GM23338 (cell line): ENCODE data around the gene CACNA2D3. TPM values are rescaled to one million over a fixed set of nuclear protein-coding genes. Genes with fewer than 3 reads are reported as not detected.

Experiments used
- ATAC-seq: fragments of 200-7000 bp; cut with Tn5 transposase; 3 replicates; pipeline ENCODE4 v1.9.1; 2020
- DNase-seq: peaks from one replicate; pipeline ENCODE4 v3.0.0-alpha.2; 2015; ENCODE audit warnings: low spot score
- H2AFZ ChIP-seq: fragments of 200-600 bp; sonication (generic); 2 replicates; pipeline ENCODE4 v1.8.0; 2016; ENCODE audit warnings: antibody characterized with exemption, mild to moderate bottlenecking, moderate library complexity
- H3F3A ChIP-seq: fragments of 200-600 bp; sonication (generic); replicated peaks from 2 replicates; pipeline ENCODE4 v1.8.0; 2017; ENCODE audit warnings: antibody characterized with exemption, mixed run types, low read depth
- H3K27ac ChIP-seq: fragments of 200-600 bp; sonication (generic); 2 replicates; pipeline ENCODE4 v1.6.1; 2016; ENCODE audit warnings: low read depth
- H3K27me3 ChIP-seq: fragments of 200-600 bp; sonication (generic); 2 replicates; pipeline ENCODE4 v1.8.0; 2016; ENCODE audit warnings: mild to moderate bottlenecking, mixed run types, moderate library complexity; ENCODE audit not compliant: insufficient read depth
- H3K36me3 ChIP-seq: fragments of 200-600 bp; sonication (generic); 2 replicates; pipeline ENCODE4 v1.8.0; 2016; ENCODE audit warnings: mild to moderate bottlenecking; ENCODE audit not compliant: insufficient read depth
- H3K4me1 ChIP-seq: fragments of 200-600 bp; sonication (generic); 2 replicates; pipeline ENCODE4 v1.8.0; 2016; ENCODE audit warnings: mild to moderate bottlenecking, moderate library complexity; ENCODE audit not compliant: insufficient read depth
- H3K4me2 ChIP-seq: fragments of 200-600 bp; sonication (generic); 2 replicates; pipeline ENCODE4 v1.7.1; 2017; ENCODE audit warnings: mixed run types
- H3K4me3 ChIP-seq: fragments of 200-600 bp; sonication (generic); 2 replicates; pipeline ENCODE4 v1.6.1; 2016; ENCODE audit warnings: mixed run types
- H3K79me2 ChIP-seq: fragments of 200-600 bp; sonication (generic); replicated peaks from 2 replicates; pipeline ENCODE4 v1.8.0; 2017; ENCODE audit warnings: mild to moderate bottlenecking; ENCODE audit not compliant: insufficient read depth
- H3K9me2 ChIP-seq: fragments of 200-600 bp; sonication (generic); 2 replicates; pipeline ENCODE4 v1.8.0; 2017; ENCODE audit not compliant: insufficient read depth
- H4K20me1 ChIP-seq: fragments of 200-600 bp; sonication (generic); replicated peaks from 2 replicates; pipeline ENCODE4 v1.8.0; 2017; ENCODE audit warnings: mild to moderate bottlenecking; ENCODE audit not compliant: insufficient read depth
- H3K27ac Mint-ChIP-seq: 2 replicates; pipeline ENCODE4 v1.8.0; 2020; ENCODE audit warnings: inconsistent platforms, mild to moderate bottlenecking, moderate library complexity, mixed read lengths
- H3K27me3 Mint-ChIP-seq: 3 replicates; pipeline ENCODE4 v1.8.0; 2022; ENCODE audit warnings: low read depth, mild to moderate bottlenecking, moderate library complexity, mixed read lengths, inconsistent platforms; ENCODE audit not compliant: insufficient read depth, poor library complexity
- H3K36me3 Mint-ChIP-seq: 3 replicates; pipeline ENCODE4 v1.8.0; 2021; ENCODE audit warnings: low read depth, mild to moderate bottlenecking, inconsistent platforms, moderate library complexity, mixed read lengths
- H3K4me1 Mint-ChIP-seq: 3 replicates; pipeline ENCODE4 v1.8.0; 2020; ENCODE audit warnings: mild to moderate bottlenecking, inconsistent platforms, mixed read lengths
- H3K4me3 Mint-ChIP-seq: 3 replicates; pipeline ENCODE4 v1.8.0; 2021; ENCODE audit warnings: moderate library complexity, mild to moderate bottlenecking, inconsistent platforms, mixed read lengths
- H3K9me3 Mint-ChIP-seq: 3 replicates; pipeline ENCODE4 v1.8.0; 2020; ENCODE audit warnings: moderate library complexity, mild to moderate bottlenecking, inconsistent platforms, mixed read lengths
- CTCF ChIP-seq, 2 experiments: fragments of 200-600 bp in 1 of 2; sonication (generic) in 1 of 2; conservative IDR thresholded peaks; 2 replicates each; pipeline versions ENCODE4 v1.5.1 to v1.6.1; 2016 to 2017; ENCODE audit warnings: antibody characterized with exemption in 2 of 2, low read depth in 2 of 2, mild to moderate bottlenecking in 2 of 2, moderate library complexity in 1 of 2
- ETS1 ChIP-seq: IDR thresholded peaks from 2 replicates; pipeline ENCODE4 v1.6.1; 2016; ENCODE audit warnings: antibody characterized with exemption
- EZH2 ChIP-seq: fragments of 200-600 bp; sonication (generic); IDR thresholded peaks from one replicate; pipeline ENCODE4 v1.8.0; 2017; ENCODE audit warnings: antibody characterized with exemption, mild to moderate bottlenecking, low read depth; ENCODE audit not compliant: unreplicated experiment
- JUNB ChIP-seq: IDR thresholded peaks from one replicate; pipeline ENCODE4 v1.6.1; 2016; ENCODE audit warnings: antibody characterized with exemption; ENCODE audit not compliant: unreplicated experiment
- NANOG ChIP-seq: IDR thresholded peaks from 2 replicates; pipeline ENCODE4 v1.6.1; 2016; ENCODE audit warnings: antibody characterized with exemption, borderline replicate concordance
- STAT1 ChIP-seq: IDR thresholded peaks from one replicate; pipeline ENCODE4 v1.6.1; 2016; ENCODE audit warnings: antibody characterized with exemption; ENCODE audit not compliant: unreplicated experiment
- ZNF331 ChIP-seq: fragments of 250-450 bp; sonication (Bioruptor Pico); IDR thresholded peaks from 2 replicates; pipeline ENCODE4 v1.5.0; 2020; ENCODE audit warnings: low read depth, mild to moderate bottlenecking, moderate library complexity
- polyA plus RNA-seq: library from polyadenylated mRNA; unstranded; fragments of >200 nt; fragmentation: Nextera tagmentation; extraction: Ambion mirVana; gene quantifications from 2 replicates; pipeline ENCODE4 v1.2.1, GENCODE V29; 2016
- total RNA-seq: library from RNA; depleted of rRNA; stranded (reverse); fragments of >200 nt; shearing (Covaris generic); gene quantifications from 2 replicates; pipeline ENCODE4 v1.2.3, GENCODE V29; 2014
- TF ChIP-seq, protein P1 (sequence below): IDR thresholded peaks from one replicate; pipeline ENCODE4 v1.6.1; 2018; ENCODE audit warnings: antibody characterized with exemption; ENCODE audit not compliant: unreplicated experiment

Gene CACNA2D3
- total and polyA plus RNA-seq, 2 experiments from 2014 or later, result 2.2 to 2.3 TPM

GRCh38 chr3:54527521-54527920 lies 405.2 kb downstream of the CACNA2D3 start:
- H2AFZ ChIP-seq, result no peak overlapping the region
- TF ChIP-seq EZH2, result no peak
- no peak for TF ChIP-seq ETS1
- no peak for TF ChIP-seq STAT1
- TF ChIP-seq JUNB, result no peak
- TF ChIP-seq, protein P1, sequence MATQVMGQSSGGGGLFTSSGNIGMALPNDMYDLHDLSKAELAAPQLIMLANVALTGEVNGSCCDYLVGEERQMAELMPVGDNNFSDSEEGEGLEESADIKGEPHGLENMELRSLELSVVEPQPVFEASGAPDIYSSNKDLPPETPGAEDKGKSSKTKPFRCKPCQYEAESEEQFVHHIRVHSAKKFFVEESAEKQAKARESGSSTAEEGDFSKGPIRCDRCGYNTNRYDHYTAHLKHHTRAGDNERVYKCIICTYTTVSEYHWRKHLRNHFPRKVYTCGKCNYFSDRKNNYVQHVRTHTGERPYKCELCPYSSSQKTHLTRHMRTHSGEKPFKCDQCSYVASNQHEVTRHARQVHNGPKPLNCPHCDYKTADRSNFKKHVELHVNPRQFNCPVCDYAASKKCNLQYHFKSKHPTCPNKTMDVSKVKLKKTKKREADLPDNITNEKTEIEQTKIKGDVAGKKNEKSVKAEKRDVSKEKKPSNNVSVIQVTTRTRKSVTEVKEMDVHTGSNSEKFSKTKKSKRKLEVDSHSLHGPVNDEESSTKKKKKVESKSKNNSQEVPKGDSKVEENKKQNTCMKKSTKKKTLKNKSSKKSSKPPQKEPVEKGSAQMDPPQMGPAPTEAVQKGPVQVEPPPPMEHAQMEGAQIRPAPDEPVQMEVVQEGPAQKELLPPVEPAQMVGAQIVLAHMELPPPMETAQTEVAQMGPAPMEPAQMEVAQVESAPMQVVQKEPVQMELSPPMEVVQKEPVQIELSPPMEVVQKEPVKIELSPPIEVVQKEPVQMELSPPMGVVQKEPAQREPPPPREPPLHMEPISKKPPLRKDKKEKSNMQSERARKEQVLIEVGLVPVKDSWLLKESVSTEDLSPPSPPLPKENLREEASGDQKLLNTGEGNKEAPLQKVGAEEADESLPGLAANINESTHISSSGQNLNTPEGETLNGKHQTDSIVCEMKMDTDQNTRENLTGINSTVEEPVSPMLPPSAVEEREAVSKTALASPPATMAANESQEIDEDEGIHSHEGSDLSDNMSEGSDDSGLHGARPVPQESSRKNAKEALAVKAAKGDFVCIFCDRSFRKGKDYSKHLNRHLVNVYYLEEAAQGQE, result no peak
- TF ChIP-seq ZNF331 (CRISPR knock-in tag), result no peak
- Mint-ChIP-seq H3K4me1 (peaks cover 7% of the 10 kb centered on the region; the same call in 1 of the 3 replicates), H3K36me3 (peaks cover 3% of the 10 kb centered on the region; the same call in 2 of the 3 replicates), H3K4me3 (no peak overlapping the region), H3K27ac (no peak overlapping the region), H3K9me3 (no peaks in the 10 kb centered on the region), H3K27me3 (peaks cover 6% of the 10 kb centered on the region)
- H3K4me3 ChIP-seq, result no peak overlapping the region
- H3K27me3 ChIP-seq, result no peaks in the 10 kb centered on the region
- H3K27ac ChIP-seq, result no peak overlapping the region
- no peaks in the 10 kb centered on the region for H3F3A ChIP-seq
- H4K20me1 ChIP-seq, result no peaks in the 10 kb centered on the region
- H3K4me2 ChIP-seq, result no peak overlapping the region
- ATAC-seq (no peak), DNase-seq (no peak)
- no peaks in the 10 kb centered on the region for H3K79me2 ChIP-seq
- H3K4me1 ChIP-seq, result no peaks in the 10 kb centered on the region
- no peaks in the 10 kb centered on the region for H3K9me2 ChIP-seq
- H3K36me3 ChIP-seq, result no peaks in the 10 kb centered on the region

GRCh38 chr3:54527953-54528352 lies 405.6 kb downstream of the CACNA2D3 start:
- Histone ChIP-seq H3K9me2 (no peaks in the 10 kb centered on the region), H2AFZ (no peak overlapping the region), H3K27me3 (no peaks in the 10 kb centered on the region), H3F3A (no peaks in the 10 kb centered on the region), H3K4me2 (no peak overlapping the region), H3K27ac (no peak overlapping the region), H3K36me3 (no peaks in the 10 kb centered on the region), H3K79me2 (no peaks in the 10 kb centered on the region), H4K20me1 (no peaks in the 10 kb centered on the region), H3K4me3 (no peak overlapping the region), H3K4me1 (no peaks in the 10 kb centered on the region)
- Mint-ChIP-seq H3K36me3 (peaks cover 3% of the 10 kb centered on the region; the same call in 2 of the 3 replicates), H3K4me1 (peaks cover 7% of the 10 kb centered on the region; the same call in 1 of the 3 replicates), H3K27me3 (peaks cover 6% of the 10 kb centered on the region), H3K9me3 (no peaks in the 10 kb centered on the region), H3K4me3 (no peak overlapping the region), H3K27ac (no peak overlapping the region)
- ATAC-seq (no peak), DNase-seq (no peak)
- TF ChIP-seq EZH2 (no peak), ZNF331 (CRISPR knock-in tag) (no peak), ETS1 (no peak), STAT1 (no peak), CTCF (conservative IDR thresholded peaks at IDR 0.05; ENCODE audit: low read depth in 2 of 2) (no peak), NANOG (no peak)
